Measurements from ENCODE around the gene PMS1.

Gene PMS1

GRCh38 chr2:189818249-189819038, 34.2 kb downstream of the PMS1 start:
- no peak overlapping the region for H3K4me3 ChIP-seq (ENCODE audit: low read length)
- DNase-seq (ENCODE audit: low read depth), result no peak
- TF ChIP-seq, protein P1, sequence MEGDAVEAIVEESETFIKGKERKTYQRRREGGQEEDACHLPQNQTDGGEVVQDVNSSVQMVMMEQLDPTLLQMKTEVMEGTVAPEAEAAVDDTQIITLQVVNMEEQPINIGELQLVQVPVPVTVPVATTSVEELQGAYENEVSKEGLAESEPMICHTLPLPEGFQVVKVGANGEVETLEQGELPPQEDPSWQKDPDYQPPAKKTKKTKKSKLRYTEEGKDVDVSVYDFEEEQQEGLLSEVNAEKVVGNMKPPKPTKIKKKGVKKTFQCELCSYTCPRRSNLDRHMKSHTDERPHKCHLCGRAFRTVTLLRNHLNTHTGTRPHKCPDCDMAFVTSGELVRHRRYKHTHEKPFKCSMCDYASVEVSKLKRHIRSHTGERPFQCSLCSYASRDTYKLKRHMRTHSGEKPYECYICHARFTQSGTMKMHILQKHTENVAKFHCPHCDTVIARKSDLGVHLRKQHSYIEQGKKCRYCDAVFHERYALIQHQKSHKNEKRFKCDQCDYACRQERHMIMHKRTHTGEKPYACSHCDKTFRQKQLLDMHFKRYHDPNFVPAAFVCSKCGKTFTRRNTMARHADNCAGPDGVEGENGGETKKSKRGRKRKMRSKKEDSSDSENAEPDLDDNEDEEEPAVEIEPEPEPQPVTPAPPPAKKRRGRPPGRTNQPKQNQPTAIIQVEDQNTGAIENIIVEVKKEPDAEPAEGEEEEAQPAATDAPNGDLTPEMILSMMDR (conservative IDR thresholded peaks at IDR 0.05; ENCODE audit: low read length), result no peak

DNA sequence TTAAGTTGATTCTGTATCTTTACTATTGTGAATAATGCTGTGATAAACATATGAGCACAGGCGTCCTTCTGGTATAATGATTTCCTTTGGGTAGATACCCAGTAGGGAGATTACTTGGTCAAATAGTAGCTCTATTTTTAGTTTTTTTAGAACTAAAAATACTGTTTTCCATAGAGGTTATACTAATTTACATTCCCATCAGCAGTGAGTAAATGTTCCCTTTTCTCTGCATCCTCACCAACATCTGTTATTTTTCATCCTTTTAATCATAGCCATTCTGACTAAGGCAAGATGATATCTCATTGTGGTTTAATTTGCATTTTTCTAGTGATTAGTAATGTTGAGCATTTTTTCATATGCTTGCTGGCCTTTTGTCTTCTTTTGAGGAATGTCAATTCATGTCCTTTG, 35.1 kb downstream of the PMS1 start:
- TF ChIP-seq, protein P1 (conservative IDR thresholded peaks at IDR 0.05; ENCODE audit: low read length), result no peak
- DNase-seq (ENCODE audit: low read depth), result peak; percentile 81

GRCh38 chr2:189821953-189822748, 37.9 kb downstream of the PMS1 start:
- DNase-seq (ENCODE audit: low read depth), result peak; percentile 70
- TF ChIP-seq, protein P1 (conservative IDR thresholded peaks at IDR 0.05; ENCODE audit: low read length), result no peak
- no peak overlapping the region for H3K4me3 ChIP-seq (ENCODE audit: low read length)

More for the DNA sequence above, 35.1 kb downstream of the PMS1 start:
- H3K4me3 ChIP-seq (ENCODE audit: low read length), result no peak overlapping the region

DNA sequence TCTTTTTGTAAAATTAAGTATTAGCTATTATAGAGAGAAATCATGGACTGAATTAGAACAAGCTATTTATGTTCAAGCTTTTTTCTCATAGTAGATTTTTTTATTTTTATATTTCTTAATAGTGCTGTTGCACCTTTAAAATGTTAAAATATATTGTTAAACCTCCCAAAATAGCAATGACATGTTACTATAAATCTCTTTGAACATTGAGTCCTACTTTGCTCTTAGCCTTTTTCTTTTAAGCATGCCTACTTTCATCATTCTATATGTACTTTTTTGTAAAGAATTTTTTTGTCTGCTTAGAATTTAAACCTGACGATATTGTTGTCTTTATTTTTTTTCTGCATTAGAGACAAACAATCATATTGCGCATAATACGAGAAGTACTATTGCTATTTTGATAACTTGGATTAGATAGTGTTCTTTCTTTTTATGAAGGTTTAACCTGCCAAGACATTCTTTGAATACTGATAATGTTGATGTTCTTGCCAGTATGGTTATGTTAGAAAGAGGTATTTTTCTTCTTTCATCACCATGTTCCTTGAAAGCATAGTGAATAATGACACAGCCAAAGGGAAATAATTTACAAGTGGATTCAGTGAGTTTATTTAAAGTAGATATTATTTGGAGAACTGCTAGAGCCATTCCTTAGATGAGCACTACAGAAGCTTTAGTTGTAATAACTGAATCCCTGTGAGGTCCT, 40.6 kb downstream of the PMS1 start:
- H3K4me3 ChIP-seq (ENCODE audit: low read length), result no peak overlapping the region
- DNase-seq (ENCODE audit: low read depth), result no peak
- TF ChIP-seq, protein P1 (conservative IDR thresholded peaks at IDR 0.05; ENCODE audit: low read length), result no peak

DNA sequence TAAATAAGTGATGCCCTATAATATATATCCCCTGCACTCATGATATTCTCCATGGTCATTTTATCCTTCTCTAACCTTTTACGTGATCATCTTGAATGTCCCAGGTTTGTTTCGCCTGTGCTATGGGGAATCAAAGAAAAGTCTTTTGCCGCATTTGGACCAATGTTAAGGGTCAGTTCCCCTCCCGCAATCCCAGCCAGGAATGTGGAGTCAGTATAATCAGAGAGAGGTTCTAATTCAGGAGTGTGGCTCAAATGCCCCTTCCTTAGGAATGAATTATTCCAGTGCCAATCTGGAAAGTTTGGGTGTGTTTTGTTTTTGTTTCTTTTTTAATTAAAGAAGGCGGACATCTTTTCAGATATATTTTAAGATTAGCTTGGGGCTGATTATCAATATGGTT, 41.8 kb downstream of the PMS1 start:
- H3K4me3 ChIP-seq (ENCODE audit: low read length), result no peak overlapping the region
- TF ChIP-seq, protein P1 (conservative IDR thresholded peaks at IDR 0.05; ENCODE audit: low read length), result no peak
- DNase-seq (ENCODE audit: low read depth), result no peak

DNA sequence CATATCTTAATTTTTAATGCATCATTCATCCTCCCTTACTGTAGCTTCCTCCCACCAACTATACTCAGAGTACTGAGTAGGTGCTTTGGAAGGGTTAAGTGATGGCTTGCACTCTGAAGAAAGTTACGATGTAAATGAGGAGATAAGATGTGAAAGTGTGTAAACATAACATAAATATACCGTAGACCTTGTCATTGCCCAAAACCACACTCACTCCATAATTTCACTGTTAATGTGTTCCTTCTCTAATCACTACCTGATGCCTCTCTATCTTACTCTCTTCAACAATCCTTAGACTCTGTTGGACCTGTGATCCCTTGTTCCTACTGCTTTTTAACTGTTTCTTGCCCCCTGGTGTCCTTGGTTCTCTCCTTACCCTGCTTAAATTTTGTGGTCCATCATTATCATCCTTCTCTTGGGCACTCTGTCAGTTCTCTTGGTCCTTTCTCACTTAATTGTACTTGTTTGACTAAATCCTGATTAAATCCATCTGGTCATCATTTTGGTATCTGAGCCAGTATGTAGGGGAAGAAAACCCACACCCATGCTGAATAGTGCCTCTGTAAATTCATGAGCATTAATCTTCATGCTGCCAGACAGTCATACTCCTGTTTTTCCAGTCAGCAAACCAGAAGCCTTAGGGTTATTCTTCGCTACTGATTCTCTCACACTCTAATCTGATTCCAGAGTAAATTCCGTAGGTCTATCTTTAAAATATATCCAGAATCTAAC, 45.0 kb downstream of the PMS1 start:
- DNase-seq (ENCODE audit: low read depth), result peak; percentile 81
- no peak overlapping the region for H3K4me3 ChIP-seq (ENCODE audit: low read length)
- TF ChIP-seq, protein P1 (conservative IDR thresholded peaks at IDR 0.05; ENCODE audit: low read length), result no peak
